Smooth muscle cell (in vitro differentiated cells): ENCODE measurements around the gene E2F7. TPM values are rescaled to one million over a fixed set of nuclear protein-coding genes. Genes with fewer than 3 reads are reported as not detected.
"Not testable (repeated sequence)": the region's sequence is repeated elsewhere in the genome, so short reads cannot be mapped to it uniquely, and the experiment has no call there.

Experiments
- DNase-seq: peaks from one replicate; lab custom pipeline; 2025; ENCODE audit not compliant: unreplicated experiment; lab: John Stamatoyannopoulos, UW
- H2AFZ ChIP-seq: fragments of 200-600 bp; sonication (generic); 2 replicates; pipeline ENCODE4 v1.6.0; 2016; ENCODE audit warnings: antibody characterized with exemption, low read depth, mild to moderate bottlenecking
- H3F3A ChIP-seq: fragments of 200-600 bp; sonication (generic); 2 replicates; pipeline ENCODE4 v1.6.0; 2017; ENCODE audit warnings: antibody characterized with exemption, low read depth
- H3K27ac ChIP-seq: fragments of 200-600 bp; sonication (generic); 2 replicates; pipeline ENCODE4 v1.5.1; 2016; ENCODE audit warnings: low read depth, mild to moderate bottlenecking
- H3K27me3 ChIP-seq: fragments of 200-600 bp; sonication (generic); 2 replicates; pipeline ENCODE4 v1.6.1; 2016; ENCODE audit warnings: low read depth, mild to moderate bottlenecking
- H3K36me3 ChIP-seq: fragments of 200-600 bp; sonication (generic); 2 replicates; pipeline ENCODE4 v1.5.1; 2016; ENCODE audit warnings: low read depth
- H3K4me1 ChIP-seq: fragments of 200-600 bp; sonication (generic); 2 replicates; pipeline ENCODE4 v1.5.1; 2016; ENCODE audit warnings: low read depth
- H3K4me2 ChIP-seq: fragments of 200-600 bp; sonication (generic); 2 replicates; pipeline ENCODE4 v1.6.0; 2016; ENCODE audit warnings: mild to moderate bottlenecking
- H3K4me3 ChIP-seq: fragments of 200-600 bp; sonication (generic); 2 replicates; pipeline ENCODE4 v1.5.1; 2016; ENCODE audit warnings: mild to moderate bottlenecking
- H3K79me2 ChIP-seq: fragments of 200-600 bp; sonication (generic); 2 replicates; pipeline ENCODE4 v1.6.0; 2016; ENCODE audit warnings: low read depth, mild to moderate bottlenecking
- H3K9ac ChIP-seq: fragments of 200-600 bp; sonication (generic); 2 replicates; pipeline ENCODE4 v1.6.0; 2016; ENCODE audit warnings: low read depth
- H3K9me3 ChIP-seq: fragments of 200-600 bp; sonication (generic); replicated peaks from 2 replicates; pipeline ENCODE4 v1.5.1; 2016; ENCODE audit warnings: low read depth
- H4K20me1 ChIP-seq: fragments of 200-600 bp; sonication (generic); 2 replicates; pipeline ENCODE4 v1.6.0; 2016; ENCODE audit warnings: low read depth
- CTCF ChIP-seq: fragments of 200-600 bp; sonication (generic); IDR thresholded peaks from 2 replicates; pipeline ENCODE4 v1.5.1; 2017; ENCODE audit warnings: borderline replicate concordance, mild to moderate bottlenecking, antibody characterized with exemption; ENCODE audit not compliant: insufficient read depth, poor library complexity, severe bottlenecking
- WGBS: methylation state at CpG from one replicate; pipeline ENCODE4 v1.1.7; 2016; ENCODE audit warnings: low lambda C conversion rate; 5-methylcytosine and 5-hydroxymethylcytosine counted together
- polyA plus RNA-seq: library from polyadenylated mRNA; unstranded; fragments of >200 nt; fragmentation: Nextera tagmentation; extraction: Ambion mirVana; gene quantifications from 2 replicates; pipeline ENCODE4 v1.2.1, GENCODE V29; 2016
- total RNA-seq: library from RNA; depleted of rRNA; stranded (reverse); fragments of >200 nt; gene quantifications from 2 replicates; pipeline ENCODE4 v1.2.3, GENCODE V29; 2014

E2F7 gene
- total and polyA plus RNA-seq, 2 experiments from 2014 or later, result 5.1 to 16.0 TPM

- 87% methylated on average over 2 of the region's 2 CpGs for WGBS
- H4K20me1 ChIP-seq, result no peaks in the 10 kb centered on the region
- peak overlapping the region; percentile 59 for H3K4me2 ChIP-seq
- H3K27ac ChIP-seq, result no peak overlapping the region
- no peak overlapping the region for H3K4me3 ChIP-seq
- peaks cover 7% of the 10 kb centered on the region for H3K4me1 ChIP-seq
- H3K79me2 ChIP-seq, result no peaks in the 10 kb centered on the region
- H3F3A ChIP-seq, result no peaks in the 10 kb centered on the region
- no peak overlapping the region for H3K9ac ChIP-seq
- H2AFZ ChIP-seq, result no peak overlapping the region
- no peaks in the 10 kb centered on the region for H3K9me3 ChIP-seq
- DNase-seq, result no peak
- TF ChIP-seq CTCF, result no peak
- no peaks in the 10 kb centered on the region for H3K27me3 ChIP-seq
- H3K36me3 ChIP-seq, result no peaks in the 10 kb centered on the region
Observed at GRCh38 chr12:77102123-77102522, 36.8 kb upstream of the E2F7 start.

GRCh38 chr12:77099799-77100198 lies 34.4 kb upstream of the E2F7 start:
- Histone ChIP-seq H3K27me3 (no peaks in the 10 kb centered on the region), H3K4me2 (no peak overlapping the region), H3K9me3 (no peaks in the 10 kb centered on the region), H2AFZ (no peak overlapping the region), H3K4me3 (no peak overlapping the region), H3K27ac (no peak overlapping the region), H3K79me2 (no peaks in the 10 kb centered on the region), H3K4me1 (peaks cover 7% of the 10 kb centered on the region), H3K9ac (no peak overlapping the region), H3F3A (no peaks in the 10 kb centered on the region), H4K20me1 (no peaks in the 10 kb centered on the region), H3K36me3 (no peaks in the 10 kb centered on the region)
- DNase-seq, result no peak
- TF ChIP-seq CTCF, result no peak
- 87% methylated on average over 2 of the region's 2 CpGs for WGBS

GRCh38 chr12:77097846-77098245 lies 32.5 kb upstream of the E2F7 start:
- Histone ChIP-seq H3K36me3 (no peaks in the 10 kb centered on the region), H3K79me2 (no peaks in the 10 kb centered on the region), H3F3A (no peaks in the 10 kb centered on the region), H4K20me1 (no peaks in the 10 kb centered on the region), H2AFZ (no peak overlapping the region), H3K27ac (no peak overlapping the region), H3K27me3 (no peaks in the 10 kb centered on the region), H3K9me3 (no peaks in the 10 kb centered on the region), H3K4me2 (no peak overlapping the region), H3K4me3 (no peak overlapping the region), H3K9ac (no peak overlapping the region), H3K4me1 (peaks cover 7% of the 10 kb centered on the region)
- WGBS, result 95% methylated on average over 3 of the region's 3 CpGs
- TF ChIP-seq CTCF, result no peak
- DNase-seq, result no peak

GRCh38 chr12:77092227-77092626 lies 26.9 kb upstream of the E2F7 start:
- H3K9me3 ChIP-seq, H3K4me2 ChIP-seq, H3K36me3 ChIP-seq, H3K79me2 ChIP-seq, H3K27ac ChIP-seq, H3K9ac ChIP-seq, DNase-seq, H2AFZ ChIP-seq, H3K27me3 ChIP-seq, H3K4me3 ChIP-seq, H4K20me1 ChIP-seq, H3F3A ChIP-seq, H3K4me1 ChIP-seq: not testable (repeated sequence)
- 68% methylated on average over 3 of the region's 3 CpGs for WGBS
